ENCODE measurements around the gene MEIOSIN.

DNA sequence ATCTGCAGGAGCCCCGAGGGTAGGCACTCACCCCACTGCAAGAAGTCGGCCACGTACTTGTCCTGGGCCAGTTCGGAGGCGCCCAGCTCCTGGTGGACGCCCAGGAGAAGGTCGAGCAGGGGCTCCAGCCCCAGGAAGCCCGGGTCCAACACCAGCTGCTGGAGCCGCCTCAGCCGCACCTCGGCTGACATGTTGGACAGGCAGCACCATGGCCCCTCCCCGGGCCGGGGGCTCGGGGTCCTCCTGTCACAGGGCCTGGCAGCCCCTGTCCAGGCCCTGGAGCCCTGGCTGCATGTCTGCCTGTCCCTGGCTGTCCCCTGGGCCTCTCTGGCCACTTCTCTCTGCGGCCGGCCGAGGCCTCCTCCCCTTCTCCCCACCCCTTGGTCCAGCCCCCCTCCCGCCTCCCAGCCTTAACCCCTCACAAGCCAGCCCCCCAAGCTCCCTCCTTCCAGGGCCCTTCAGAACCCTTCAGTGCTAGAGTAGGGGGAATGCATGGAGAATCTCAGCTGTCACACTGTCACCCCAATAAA, 49.0 kb downstream of the MEIOSIN start, which contains the start of gene DMPK:
- TF ChIP-seq POLR2A (IDR thresholded peaks at IDR 0.05) (no peak), CTCF (IDR thresholded peaks at IDR 0.05) (no peak), POLR2AphosphoS5 (IDR thresholded peaks at IDR 0.05) (peak in 2 of 3 donors; percentile 27 to 36)

Measured in transverse colon (tissue), 4 donors.